Measurements from ENCODE around the gene CYP19A1.

The CYP19A1 gene

DNA sequence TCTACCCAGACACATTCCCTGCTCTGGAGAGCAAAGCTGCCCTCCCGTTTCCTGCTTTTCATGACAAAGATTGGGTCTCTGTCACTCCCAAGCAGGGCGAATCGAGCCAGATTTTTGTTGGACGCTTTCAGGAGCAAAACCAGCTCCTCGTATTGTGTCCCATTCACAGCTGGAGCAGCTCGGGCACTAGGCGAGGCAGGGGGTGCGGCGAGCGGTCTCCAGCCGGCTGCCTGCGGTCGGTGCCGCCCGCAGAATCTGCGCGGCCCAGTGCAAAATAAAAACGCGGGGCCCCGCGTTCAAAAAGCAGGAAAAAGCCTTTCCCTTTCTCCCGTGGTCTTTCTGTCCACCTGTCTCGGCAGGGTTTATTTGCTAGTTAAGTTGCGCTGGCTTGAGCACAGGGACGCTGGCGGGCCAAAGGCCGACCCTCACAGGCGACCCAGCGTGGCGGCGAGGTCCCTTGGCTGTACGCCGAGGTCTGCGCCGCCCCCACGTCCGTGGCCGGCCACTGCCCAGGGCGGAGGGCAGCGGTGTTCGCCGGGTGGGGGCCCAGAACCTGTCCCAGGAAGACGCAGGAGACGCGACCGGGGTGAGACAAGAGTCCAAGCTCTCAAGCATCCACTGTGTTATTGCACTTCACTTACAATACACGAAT, 71.2 kb downstream of the CYP19A1 start:
- TF ChIP-seq, protein P1, sequence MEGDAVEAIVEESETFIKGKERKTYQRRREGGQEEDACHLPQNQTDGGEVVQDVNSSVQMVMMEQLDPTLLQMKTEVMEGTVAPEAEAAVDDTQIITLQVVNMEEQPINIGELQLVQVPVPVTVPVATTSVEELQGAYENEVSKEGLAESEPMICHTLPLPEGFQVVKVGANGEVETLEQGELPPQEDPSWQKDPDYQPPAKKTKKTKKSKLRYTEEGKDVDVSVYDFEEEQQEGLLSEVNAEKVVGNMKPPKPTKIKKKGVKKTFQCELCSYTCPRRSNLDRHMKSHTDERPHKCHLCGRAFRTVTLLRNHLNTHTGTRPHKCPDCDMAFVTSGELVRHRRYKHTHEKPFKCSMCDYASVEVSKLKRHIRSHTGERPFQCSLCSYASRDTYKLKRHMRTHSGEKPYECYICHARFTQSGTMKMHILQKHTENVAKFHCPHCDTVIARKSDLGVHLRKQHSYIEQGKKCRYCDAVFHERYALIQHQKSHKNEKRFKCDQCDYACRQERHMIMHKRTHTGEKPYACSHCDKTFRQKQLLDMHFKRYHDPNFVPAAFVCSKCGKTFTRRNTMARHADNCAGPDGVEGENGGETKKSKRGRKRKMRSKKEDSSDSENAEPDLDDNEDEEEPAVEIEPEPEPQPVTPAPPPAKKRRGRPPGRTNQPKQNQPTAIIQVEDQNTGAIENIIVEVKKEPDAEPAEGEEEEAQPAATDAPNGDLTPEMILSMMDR (IDR thresholded peaks at IDR 0.05), result no peak
- peak overlapping the region; percentile 2 to 49 for H3K4me3 ChIP-seq (ENCODE audit: low read depth in 1 of 2, low read length in 1 of 2)

DNA sequence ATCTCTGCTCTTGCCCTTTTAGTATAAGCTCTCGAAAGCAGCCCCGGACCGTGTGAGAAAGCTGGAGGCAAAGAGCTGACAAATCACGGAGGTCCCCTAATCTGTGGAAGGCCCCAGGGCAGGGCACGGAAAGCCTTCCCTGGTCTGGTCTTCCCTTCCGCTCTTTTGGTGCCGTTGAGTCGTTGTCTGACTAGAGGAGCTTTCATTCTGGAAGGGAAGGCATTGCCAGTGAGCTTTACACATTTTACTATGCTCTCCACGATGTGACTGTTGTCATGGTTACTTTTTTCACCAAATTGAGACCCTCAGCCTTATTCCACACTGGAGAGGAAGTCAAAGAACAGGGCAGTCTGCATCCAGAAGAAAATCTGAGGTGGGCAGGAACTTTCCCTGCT, 71.7 kb downstream of the CYP19A1 start:
- peaks cover 16 to 23% of the 10 kb centered on the region in 2 experiments for H3K4me1 ChIP-seq (ENCODE audit: control insufficient read depth in 1 of 2, insufficient read depth in 1 of 2, low read depth in 1 of 2, low read length in 1 of 2)
- TF ChIP-seq, protein P1 (IDR thresholded peaks at IDR 0.05), result no peak
- no peak overlapping the region for H3K4me3 ChIP-seq (ENCODE audit: low read depth in 1 of 2, low read length in 1 of 2)
- H3K9me3 ChIP-seq, result no peaks in the 10 kb centered on the region
- H3K27ac ChIP-seq, result no peak overlapping the region
- no peaks in the 10 kb centered on the region for H3K36me3 ChIP-seq
- peaks cover 72% of the 10 kb centered on the region for H3K27me3 ChIP-seq

More for the DNA sequence above, 71.2 kb downstream of the CYP19A1 start:
- peaks cover 78% of the 10 kb centered on the region for H3K27me3 ChIP-seq
- H3K27ac ChIP-seq, result no peak overlapping the region
- H3K36me3 ChIP-seq, result no peaks in the 10 kb centered on the region
- H3K9me3 ChIP-seq, result no peaks in the 10 kb centered on the region
- H3K4me1 ChIP-seq (ENCODE audit: control insufficient read depth in 1 of 2, insufficient read depth in 1 of 2, low read depth in 1 of 2, low read length in 1 of 2), result peaks cover 16 to 20% of the 10 kb centered on the region in 2 experiments

DNA sequence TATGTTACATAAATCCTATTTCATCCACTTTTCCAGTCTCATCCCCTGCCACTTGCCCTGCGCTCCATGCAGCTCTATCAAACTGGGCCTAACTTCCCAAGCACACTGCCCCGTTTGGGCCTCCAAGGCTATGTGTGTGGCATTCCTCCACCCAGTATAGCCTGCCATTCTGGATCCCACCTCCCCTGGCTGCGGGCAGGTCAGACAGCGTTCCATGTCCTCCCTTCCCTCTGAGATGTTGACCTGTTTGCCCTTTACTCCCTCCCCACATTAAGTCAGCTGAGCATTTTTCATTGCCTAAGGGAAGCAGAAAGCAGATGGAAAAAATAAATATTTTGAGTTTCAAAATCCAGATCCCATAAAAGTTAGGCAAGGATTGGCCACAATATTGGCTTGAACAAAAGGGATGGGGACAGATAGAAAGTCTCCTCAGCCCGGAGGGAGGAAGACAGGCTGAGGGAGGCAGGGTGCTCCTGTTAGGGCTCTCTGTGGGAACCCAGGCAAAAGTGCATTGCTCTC, 73.3 kb downstream of the CYP19A1 start:
- Histone ChIP-seq H3K4me1 (ENCODE audit: control insufficient read depth in 1 of 2, insufficient read depth in 1 of 2, low read depth in 1 of 2, low read length in 1 of 2) (peaks cover 16 to 23% of the 10 kb centered on the region in 2 experiments), H3K9me3 (no peaks in the 10 kb centered on the region), H3K27me3 (peaks cover 60% of the 10 kb centered on the region), H3K36me3 (no peaks in the 10 kb centered on the region), H3K4me3 (ENCODE audit: low read depth in 1 of 2, low read length in 1 of 2) (no peak overlapping the region), H3K27ac (no peak overlapping the region)
- TF ChIP-seq, protein P1 (IDR thresholded peaks at IDR 0.05), result no peak

DNA sequence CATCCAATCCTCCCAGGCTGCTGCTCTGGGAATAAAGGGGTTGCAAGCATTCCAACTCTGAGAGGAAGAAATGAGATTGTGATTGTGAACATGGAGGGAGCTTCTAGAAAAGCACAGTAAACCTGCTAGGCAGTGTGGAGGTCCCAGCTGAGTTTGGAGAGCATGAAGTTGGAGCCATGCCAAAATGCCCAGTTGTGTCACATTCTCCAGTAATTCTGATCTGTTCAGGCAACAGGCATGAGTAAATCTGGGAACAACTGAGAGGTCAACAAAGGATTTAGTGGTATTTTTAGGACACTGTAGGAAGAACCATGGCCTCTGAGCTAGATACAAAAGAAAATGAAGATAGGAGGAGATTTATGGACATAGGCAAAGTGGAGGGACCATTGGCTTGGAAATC, 74.7 kb downstream of the CYP19A1 start:
- Histone ChIP-seq H3K4me1 (ENCODE audit: control insufficient read depth in 1 of 2, insufficient read depth in 1 of 2, low read depth in 1 of 2, low read length in 1 of 2) (peaks cover 16 to 23% of the 10 kb centered on the region in 2 experiments), H3K9me3 (no peaks in the 10 kb centered on the region), H3K36me3 (no peaks in the 10 kb centered on the region), H3K27ac (no peak overlapping the region), H3K4me3 (ENCODE audit: low read depth in 1 of 2, low read length in 1 of 2) (no peak overlapping the region), H3K27me3 (peaks cover 48% of the 10 kb centered on the region)
- TF ChIP-seq, protein P1 (IDR thresholded peaks at IDR 0.05), result no peak

DNA sequence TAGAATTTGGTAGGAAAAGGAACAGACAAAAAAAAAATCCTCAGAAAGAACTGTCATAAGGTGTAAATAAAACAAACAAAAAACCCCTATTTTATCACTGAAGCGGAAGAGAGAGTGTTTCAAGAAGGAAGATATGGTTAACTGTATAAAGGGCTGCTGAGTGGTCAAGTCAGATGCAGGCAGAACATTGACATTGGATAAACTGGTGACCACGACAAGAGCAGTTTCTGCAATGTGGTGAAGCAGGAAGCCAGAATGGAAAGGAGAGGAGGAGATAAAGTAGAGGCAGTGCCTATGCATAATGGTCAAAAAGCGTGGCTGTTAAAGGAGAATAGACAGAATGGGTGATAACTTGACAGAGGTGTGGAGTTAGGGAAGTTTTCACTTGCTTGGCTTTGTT, 75.3 kb downstream of the CYP19A1 start:
- Histone ChIP-seq H3K36me3 (no peaks in the 10 kb centered on the region), H3K27me3 (peaks cover 41% of the 10 kb centered on the region), H3K27ac (no peak overlapping the region), H3K4me1 (ENCODE audit: control insufficient read depth in 1 of 2, insufficient read depth in 1 of 2, low read depth in 1 of 2, low read length in 1 of 2) (peaks cover 16 to 23% of the 10 kb centered on the region in 2 experiments), H3K4me3 (ENCODE audit: low read depth in 1 of 2, low read length in 1 of 2) (no peak overlapping the region), H3K9me3 (no peaks in the 10 kb centered on the region)
- TF ChIP-seq, protein P1 (IDR thresholded peaks at IDR 0.05), result no peak

Data from neutrophil (primary cell).